K562 (cell line): Measurements from ENCODE around the gene MAGEA1. TPM values are rescaled to one million over a fixed set of nuclear protein-coding genes. Genes with fewer than 3 reads are reported as not detected.

Experiments used
- ATAC-seq: fragments of 200-7000 bp; cut with Tn5 transposase; 3 replicates; pipeline ENCODE4 v1.9.1; 2020; ENCODE audit warnings: moderate library complexity
- BruUV-seq: library from RNA; stranded (reverse); fragments of 400-500 nt; replicated peaks from 2 replicates; lab custom pipeline; 2021; lab: Mats Ljungman, UMichigan
- CTCF ChIA-PET: fragments of 300-600 bp; formaldehyde crosslinking; extraction: SDS; loops from one replicate; lab custom pipeline; 2021; ENCODE audit warnings: low intra/inter-chr PET ratio; lab: Yijun Ruan, JAX
- POLR2A ChIA-PET: fragments of 300-600, 350-650 bp; sonication (Branson Sonifier 250); formaldehyde crosslinking; extraction: SDS; loops from one replicate; lab custom pipeline; 2021; ENCODE audit warnings: antibody characterized with exemption, inconsistent platforms; lab: Yijun Ruan, JAX
- DNase-seq, 4 experiments: peaks; one replicate each; pipeline versions ENCODE4 v3.0.0 to v3.0.0-alpha.2; 2011 to 2018; ENCODE audit warnings: low spot score in 3 of 4, mixed read lengths in 3 of 4; ENCODE audit errors: extremely low read depth in 1 of 4
- FAIRE-seq: peaks from 2 replicates; lab custom pipeline; 2011; peaks lifted over from hg19 to GRCh38; lab: Jason Lieb, UNC
- H2AFZ ChIP-seq: 2 replicates; pipeline ENCODE4 v1.6.0; 2011; ENCODE audit warnings: low read depth, low read length, control low read depth, inconsistent platforms
- H3K27ac ChIP-seq: fragments of 200-600 bp; 3 replicates; pipeline ENCODE4 v1.8.0; 2011; ENCODE audit warnings: low read depth, mild to moderate bottlenecking, control low read depth, inconsistent platforms, low read length, moderate library complexity, mixed read lengths; ENCODE audit errors: extremely low read depth
- H3K27me3 ChIP-seq, 2 experiments: fragments of 300-600 bp in 1 of 2; 2 replicates in 1 of 2; 3 replicates in 1 of 2; pipeline versions ENCODE4 v1.6.0 to v1.8.0; 2011; ENCODE audit warnings: inconsistent platforms in 2 of 2, low read length in 2 of 2, mild to moderate bottlenecking in 1 of 2, mixed read lengths in 1 of 2, moderate library complexity in 1 of 2; ENCODE audit not compliant: control insufficient read depth in 2 of 2, insufficient read depth in 2 of 2
- H3K36me3 ChIP-seq: fragments of 300-600 bp; 3 replicates; pipeline ENCODE4 v1.8.0; 2011; ENCODE audit warnings: mild to moderate bottlenecking, low read length, inconsistent platforms; ENCODE audit not compliant: control insufficient read depth, insufficient read depth
- H3K4me1 ChIP-seq, 2 experiments: fragments of 200-600 bp in 1 of 2; replicated peaks in 1 of 2; 2 replicates in 1 of 2; 3 replicates in 1 of 2; pipeline versions ENCODE4 v1.5.1 to v1.8.0; 2011; ENCODE audit warnings: inconsistent platforms in 2 of 2, low read length in 2 of 2, mild to moderate bottlenecking in 1 of 2, mixed read lengths in 1 of 2, moderate library complexity in 1 of 2; ENCODE audit not compliant: control insufficient read depth in 2 of 2, insufficient read depth in 2 of 2
- H3K4me2 ChIP-seq: 2 replicates; pipeline ENCODE4 v1.6.1; 2011; ENCODE audit warnings: low read length, control low read depth, inconsistent platforms, mixed read lengths; ENCODE audit not compliant: insufficient read depth
- H3K4me3 ChIP-seq: fragments of 200-600 bp; sonication (generic), shearing (Covaris generic); 2 replicates; pipeline ENCODE4 v1.5.1; 2016; ENCODE audit warnings: control low read depth, inconsistent platforms
- H3K79me2 ChIP-seq: fragments of 200-600 bp; 3 replicates; pipeline ENCODE4 v1.8.0; 2011; ENCODE audit warnings: low read length, inconsistent platforms; ENCODE audit not compliant: control insufficient read depth, insufficient read depth
- H3K9ac ChIP-seq, 2 experiments: 2 replicates each; pipeline versions ENCODE4 v1.6.0 to v1.6.1; 2011; ENCODE audit warnings: low read depth in 2 of 2, low read length in 2 of 2, control low read depth in 1 of 2, inconsistent platforms in 1 of 2, mild to moderate bottlenecking in 1 of 2, mixed read lengths in 1 of 2; ENCODE audit not compliant: insufficient read depth in 1 of 2
- H3K9me1 ChIP-seq: one replicate; pipeline ENCODE4 v1.6.0; 2011; ENCODE audit warnings: inconsistent platforms, mild to moderate bottlenecking, low read length, moderate library complexity; ENCODE audit not compliant: control insufficient read depth, insufficient read depth
- H3K9me3 ChIP-seq: replicated peaks from 2 replicates; pipeline ENCODE4 v1.5.1; 2011; ENCODE audit warnings: low read depth, low read length, inconsistent platforms; ENCODE audit not compliant: control insufficient read depth, insufficient read depth
- H4K20me1 ChIP-seq: replicated peaks from 2 replicates; pipeline ENCODE4 v1.6.1; 2011; ENCODE audit warnings: low read length, inconsistent platforms, mixed read lengths; ENCODE audit not compliant: control insufficient read depth, insufficient read depth
- CTBP1 ChIP-seq: fragments of 450-650 bp; IDR thresholded peaks from 2 replicates; pipeline ENCODE4 v1.6.1; 2016; ENCODE audit warnings: borderline replicate concordance
- EHMT2 ChIP-seq: fragments of 450-650 bp; IDR thresholded peaks from 2 replicates; pipeline ENCODE4 v1.6.1; 2018; ENCODE audit warnings: antibody characterized with exemption
- FOSL1 ChIP-seq: fragments of 200-800 bp; sonication (Bioruptor generic); conservative IDR thresholded peaks from 2 replicates; pipeline ENCODE4 v1.6.1; 2016; ENCODE audit warnings: missing genetic modification characterization, missing compliant biosample characterization
- HNRNPUL1 ChIP-seq: fragments of 200-400 bp; formaldehyde crosslinking; IDR thresholded peaks from 2 replicates; pipeline ENCODE4 v1.6.1; 2017; ENCODE audit warnings: low read length
- NBN ChIP-seq: fragments of 450-650 bp; IDR thresholded peaks from 2 replicates; pipeline ENCODE4 v1.6.1; 2016; ENCODE audit warnings: low read depth, mild to moderate bottlenecking
- PKNOX1 ChIP-seq: fragments of 450-650 bp; IDR thresholded peaks from 2 replicates; pipeline ENCODE4 v1.6.1; 2016
- PML ChIP-seq: IDR thresholded peaks from 2 replicates; pipeline ENCODE4 v1.6.1; 2012; ENCODE audit warnings: low read length, inconsistent platforms
- POLR2B ChIP-seq: fragments of 450-650 bp; IDR thresholded peaks from 2 replicates; pipeline ENCODE4 v1.6.1; 2018; ENCODE audit warnings: low read depth; ENCODE audit not compliant: partially characterized antibody
- TAF7 ChIP-seq: fragments of 450-650 bp; IDR thresholded peaks from 2 replicates; pipeline ENCODE4 v1.6.1; 2016; ENCODE audit warnings: missing genetic modification characterization, missing compliant biosample characterization
- ZBED1 ChIP-seq: IDR thresholded peaks from 2 replicates; pipeline ENCODE4 v1.6.1; 2014
- ZNF280A ChIP-seq: fragments of 450-650 bp; IDR thresholded peaks from 2 replicates; pipeline ENCODE4 v1.6.1; 2018; ENCODE audit warnings: mild to moderate bottlenecking, low read depth; ENCODE audit not compliant: partially characterized antibody
- ZNF655 ChIP-seq: fragments of 250-450 bp; sonication (Bioruptor Pico); IDR thresholded peaks from 2 replicates; pipeline ENCODE4 v1.5.0; 2021
- ZNF830 ChIP-seq: fragments of 250-450 bp; sonication (Bioruptor Pico); IDR thresholded peaks from 2 replicates; pipeline ENCODE4 v1.5.0; 2021; ENCODE audit warnings: mild to moderate bottlenecking
- WGBS: fragments of 100-300 bp; shearing (Covaris generic); methylation state at CpG from one replicate; pipeline ENCODE4 v1.1.6; 2016; ENCODE audit warnings: low coverage, mixed read lengths; ENCODE audit not compliant: insufficient coverage; ENCODE audit errors: missing lambda C conversion rate; 5-methylcytosine and 5-hydroxymethylcytosine counted together
- in situ Hi-C: fragments of 300-500 bp; cut with MboI; formaldehyde crosslinking; loops from 4 replicates; pipeline ENCODE4 v1.15.0; 2018; ENCODE audit warnings: inconsistent platforms, mixed read lengths
- intact Hi-C: fragments of 100-400 bp; cut with micrococcal nuclease; formaldehyde crosslinking; loops from 2 replicates; pipeline ENCODE4 v1.14.2; 2022
- polyA plus RNA-seq, 8 experiments: library from polyadenylated mRNA; depleted of rRNA in 4 of 8; stranded (reverse) in 5 of 8; unstranded in 3 of 8; fragments of >200 nt; fragmentation: Nextera tagmentation in 2 of 8; fragmentation: Illumina TruSeq in 1 of 8; extraction: Ambion mirVana in 2 of 8; extraction: Trizol in 1 of 8; gene quantifications; 2 replicates each; pipeline versions ENCODE4 v1.2.1 to v1.2.3, GENCODE V29; 2011 to 2014; ENCODE audit warnings: inconsistent platforms in 1 of 8, missing spikeins in 1 of 8
- total RNA-seq, 7 experiments: library from RNA; depleted of rRNA in 6 of 7; stranded (reverse); fragments of >200 nt in 6 of 7; fragmentation: Illumina TruSeq in 2 of 7; extraction: Trizol in 2 of 7; gene quantifications; 2 replicates each; pipeline versions ENCODE4 v1.2.1 to v1.2.3, GENCODE V29; 2011 to 2021; ENCODE audit warnings: low replicate concordance in 1 of 7

The MAGEA1 gene
- total and polyA plus RNA-seq, 9 of the 15 experiments (the other 6 are each of a cell fraction or from before 2014, with no cell fraction given), result 10.2 to 57.9 (median 44.1) TPM

- CTCF ChIA-PET, result no interaction called here
- POLR2A ChIA-PET, result no interaction called here
- DNase-seq (peak; percentile 93 to 96 (median 94)), ATAC-seq (peak; percentile 99), FAIRE-seq (peak; percentile 99)
- Histone ChIP-seq H3K4me3 (peak overlapping the region; percentile 40), H3K9me1 (no peaks in the 10 kb centered on the region), H3K27me3 (no peaks in the 10 kb centered on the region), H3K9me3 (no peaks in the 10 kb centered on the region), H3K4me2 (peak overlapping the region; percentile 80), H3K79me2 (no peaks in the 10 kb centered on the region), H3K27ac (peak overlapping the region; percentile 76), H2AFZ (peak overlapping the region; percentile 96), H3K4me1 (peaks cover 6 to 8% of the 10 kb centered on the region in 2 experiments; a peak in 4 of 5 replicates), H3K9ac (peak overlapping the region; percentile 61 to 87; a peak in 3 of 4 replicates), H4K20me1 (no peaks in the 10 kb centered on the region), H3K36me3 (no peaks in the 10 kb centered on the region)
- TSS peak; percentile 69 for BruUV-seq
- in situ Hi-C loops (no loop called here), intact Hi-C loops (no loop called here)
- WGBS, result 1% methylated on average over 11 of the region's 16 CpGs
- TF ChIP-seq HNRNPUL1 (no peak), PML (no peak), POLR2B (peak; percentile 12), NBN (0 out of 2 replicates have a peak, but pooled peaks have one; percentile 50), ZNF830 (CRISPR knock-in tag) (no peak), TAF7 (tag) (no peak), PKNOX1 (peak; percentile 95), ZNF655 (CRISPR knock-in tag) (no peak), ZNF280A (no peak), CTBP1 (peak; percentile 82), ZBED1 (no peak), EHMT2 (peak; percentile 74; the same call in 1 of the 2 replicates), FOSL1 (tag) (peak; percentile 48; the same call in 1 of the 2 replicates)
Measured at GRCh38 chrX:153226344-153227185, 47.5 kb downstream of the MAGEA1 start.
